B cell (primary cell): ENCODE results near the gene AFF2.

Experiments
- EZH2 ChIP-seq: IDR thresholded peaks from 2 replicates; pipeline ENCODE4 v1.6.1; 2012; ENCODE audit warnings: borderline replicate concordance, low read depth, mild to moderate bottlenecking, moderate library complexity, low read length; ENCODE audit not compliant: insufficient read depth, poor library complexity, severe bottlenecking
- TF ChIP-seq, protein P1 (sequence below): fragments of 200-600 bp; IDR thresholded peaks from one replicate; pipeline ENCODE4 v1.8.0; 2022; ENCODE audit warnings: antibody characterized with exemption, mild to moderate bottlenecking

DNA sequence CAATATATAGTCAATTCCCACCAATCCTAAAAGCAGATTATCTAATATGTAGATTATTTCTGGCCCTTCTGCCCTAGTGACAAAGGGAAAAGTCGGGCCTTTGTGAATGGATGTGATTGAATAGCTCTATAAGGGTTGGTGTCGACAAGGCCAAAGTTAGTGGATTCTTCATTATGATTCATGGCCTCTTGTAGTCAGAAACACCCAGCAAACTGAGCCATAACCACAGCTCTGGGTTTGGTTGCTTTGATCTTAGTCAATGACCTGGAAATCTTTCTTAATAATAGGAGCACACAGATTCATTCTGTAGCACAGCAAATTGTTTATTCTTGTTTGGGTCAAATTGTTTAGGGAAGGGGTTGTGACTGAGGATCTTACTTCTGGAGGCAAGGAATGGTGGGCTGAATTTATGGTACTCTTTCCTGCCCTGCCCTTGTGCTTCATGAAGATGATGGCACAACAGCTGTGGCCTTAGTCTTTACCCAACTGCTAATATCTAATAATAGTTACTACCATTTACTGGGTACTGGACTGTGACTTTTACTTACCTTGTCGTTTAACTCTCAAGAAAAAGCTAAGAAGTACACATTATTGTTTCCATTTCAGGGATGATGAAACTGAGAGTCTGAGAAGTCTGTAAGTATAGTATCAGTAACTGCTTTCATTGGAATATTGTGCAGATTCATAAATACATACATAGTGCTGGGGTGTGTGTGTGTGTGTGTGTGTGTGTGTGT lies 74.0 kb downstream of the AFF2 start:
- no peak for TF ChIP-seq EZH2
- TF ChIP-seq, protein P1, sequence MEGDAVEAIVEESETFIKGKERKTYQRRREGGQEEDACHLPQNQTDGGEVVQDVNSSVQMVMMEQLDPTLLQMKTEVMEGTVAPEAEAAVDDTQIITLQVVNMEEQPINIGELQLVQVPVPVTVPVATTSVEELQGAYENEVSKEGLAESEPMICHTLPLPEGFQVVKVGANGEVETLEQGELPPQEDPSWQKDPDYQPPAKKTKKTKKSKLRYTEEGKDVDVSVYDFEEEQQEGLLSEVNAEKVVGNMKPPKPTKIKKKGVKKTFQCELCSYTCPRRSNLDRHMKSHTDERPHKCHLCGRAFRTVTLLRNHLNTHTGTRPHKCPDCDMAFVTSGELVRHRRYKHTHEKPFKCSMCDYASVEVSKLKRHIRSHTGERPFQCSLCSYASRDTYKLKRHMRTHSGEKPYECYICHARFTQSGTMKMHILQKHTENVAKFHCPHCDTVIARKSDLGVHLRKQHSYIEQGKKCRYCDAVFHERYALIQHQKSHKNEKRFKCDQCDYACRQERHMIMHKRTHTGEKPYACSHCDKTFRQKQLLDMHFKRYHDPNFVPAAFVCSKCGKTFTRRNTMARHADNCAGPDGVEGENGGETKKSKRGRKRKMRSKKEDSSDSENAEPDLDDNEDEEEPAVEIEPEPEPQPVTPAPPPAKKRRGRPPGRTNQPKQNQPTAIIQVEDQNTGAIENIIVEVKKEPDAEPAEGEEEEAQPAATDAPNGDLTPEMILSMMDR = no peak
